RWPE2 (cell line): Measurements from ENCODE around the gene ESYT3.
A peak's percentile ranks its signal among the peaks of the same experiment; 100 is the strongest.
"Not testable (repeated sequence)": the region's sequence is repeated elsewhere in the genome, so short reads cannot be mapped to it uniquely, and the experiment has no call there.

Source experiments
- ATAC-seq: fragments of 200-7000 bp; cut with Tn5 transposase; 3 replicates; pipeline ENCODE4 v1.9.1; 2021; ENCODE audit warnings: low read depth
- DNase-seq: peaks from one replicate; pipeline ENCODE4 v3.0.0-alpha.2; 2020; ENCODE audit warnings: low spot score
- H3K27ac ChIP-seq: fragments of 450-650 bp; 2 replicates; pipeline ENCODE4 v1.5.1; 2017; ENCODE audit warnings: mild to moderate bottlenecking; ENCODE audit not compliant: poor library complexity, severe bottlenecking
- H3K27me3 ChIP-seq: fragments of 250-450 bp; sonication (Bioruptor Pico); 2 replicates; pipeline ENCODE4 v1.5.1; 2021; ENCODE audit warnings: mild to moderate bottlenecking, moderate library complexity; ENCODE audit not compliant: insufficient read depth, poor library complexity, severe bottlenecking
- H3K36me3 ChIP-seq: fragments of 250-450 bp; sonication (Bioruptor Pico); 2 replicates; pipeline ENCODE4 v1.5.1; 2020; ENCODE audit warnings: low read depth, mild to moderate bottlenecking, moderate library complexity
- H3K4me1 ChIP-seq: fragments of 250-450 bp; sonication (Bioruptor Pico); 2 replicates; pipeline ENCODE4 v1.5.1; 2021; ENCODE audit warnings: mild to moderate bottlenecking, moderate library complexity; ENCODE audit not compliant: insufficient read depth, poor library complexity, severe bottlenecking
- H3K4me3 ChIP-seq: fragments of 250-450 bp; sonication (Bioruptor Pico); 2 replicates; pipeline ENCODE4 v1.5.1; 2021; ENCODE audit warnings: mild to moderate bottlenecking, moderate library complexity; ENCODE audit not compliant: severe bottlenecking
- H3K9me3 ChIP-seq: fragments of 250-450 bp; sonication (Bioruptor Pico); 2 replicates; pipeline ENCODE4 v1.5.1; 2021; ENCODE audit warnings: mild to moderate bottlenecking, moderate library complexity; ENCODE audit not compliant: severe bottlenecking
- CTCF ChIP-seq: fragments of 450-650 bp; IDR thresholded peaks from one replicate; pipeline ENCODE4 v1.5.1; 2017; ENCODE audit warnings: mild to moderate bottlenecking, moderate library complexity; ENCODE audit not compliant: poor library complexity, severe bottlenecking

ESYT3 gene

GRCh38 chr3:138491971-138492370, 57.6 kb downstream of the ESYT3 start:
- H3K4me1 ChIP-seq: peaks cover 14% of the 10 kb centered on the region
- H3K27me3 ChIP-seq: no peaks in the 10 kb centered on the region
- H3K36me3 ChIP-seq: no peaks in the 10 kb centered on the region
- no peak overlapping the region for H3K4me3 ChIP-seq
- ATAC-seq: no peak
- peaks cover 4% of the 10 kb centered on the region for H3K9me3 ChIP-seq
- no peak for DNase-seq
- TF ChIP-seq CTCF: no peak
- H3K27ac ChIP-seq: no peak overlapping the region

GRCh38 chr3:138492980-138493675, 58.7 kb downstream of the ESYT3 start:
- Histone ChIP-seq H3K36me3 (no peaks in the 10 kb centered on the region), H3K9me3 (no peaks in the 10 kb centered on the region), H3K27me3 (no peaks in the 10 kb centered on the region), H3K27ac (peak overlapping the region; percentile 74), H3K4me3 (no peak overlapping the region), H3K4me1 (peaks cover 14% of the 10 kb centered on the region)
- no peak for DNase-seq
- ATAC-seq: no peak
- TF ChIP-seq CTCF: no peak

- Histone ChIP-seq H3K36me3 (no peaks in the 10 kb centered on the region), H3K4me3 (no peak overlapping the region)
- ATAC-seq: peak; percentile 92
Measured at GRCh38 chr3:138493804-138494606, 59.6 kb downstream of the ESYT3 start.

GRCh38 chr3:138494607-138494929, 60.2 kb downstream of the ESYT3 start:
- Histone ChIP-seq H3K27ac (peak overlapping the region; percentile 74), H3K27me3 (no peaks in the 10 kb centered on the region), H3K4me1 (peaks cover 14% of the 10 kb centered on the region), H3K36me3 (no peaks in the 10 kb centered on the region), H3K9me3 (no peaks in the 10 kb centered on the region), H3K4me3 (no peak overlapping the region)
- DNase-seq: no peak
- TF ChIP-seq CTCF: no peak
- no peak for ATAC-seq

More at GRCh38 chr3:138493804-138494606, 59.6 kb downstream of the ESYT3 start:
- H3K9me3 ChIP-seq: no peaks in the 10 kb centered on the region
- H3K27ac ChIP-seq: peak overlapping the region; percentile 74
- DNase-seq: no peak
- peaks cover 14% of the 10 kb centered on the region for H3K4me1 ChIP-seq
- H3K27me3 ChIP-seq: no peaks in the 10 kb centered on the region
- no peak for TF ChIP-seq CTCF

- H3K4me3 ChIP-seq, H3K27me3 ChIP-seq, H3K36me3 ChIP-seq, ATAC-seq, DNase-seq, H3K9me3 ChIP-seq: not testable (repeated sequence)
- Histone ChIP-seq H3K27ac (peak overlapping the region; percentile 74), H3K4me1 (peaks cover 14% of the 10 kb centered on the region)
Measured at GRCh38 chr3:138495638-138496037, 61.2 kb downstream of the ESYT3 start.
